K562 (cell line): ENCODE measurements around the gene RRBP1. TPM values are rescaled to one million over a fixed set of nuclear protein-coding genes. Genes with fewer than 3 reads are reported as not detected.

ENCODE experiments used
- BRD4 ChIP-seq: fragments of 200-600 bp; sonication (generic); IDR thresholded peaks from 2 replicates; pipeline ENCODE4 v1.6.1; 2017; ENCODE audit warnings: inconsistent platforms
- COPS2 ChIP-seq: fragments of 450-650 bp; conservative IDR thresholded peaks from 2 replicates; pipeline ENCODE4 v1.6.1; 2016; ENCODE audit warnings: mild to moderate bottlenecking, moderate library complexity
- FOXP1 ChIP-seq: sonication (generic); formaldehyde crosslinking; IDR thresholded peaks from 2 replicates; pipeline ENCODE4 v1.8.0; 2022; ENCODE audit warnings: mild to moderate bottlenecking, missing genetic modification reagents
- HCFC1 ChIP-seq: IDR thresholded peaks from 2 replicates; pipeline ENCODE4 v1.6.1; 2012; ENCODE audit warnings: low read depth, low read length, improper control_type of control experiment
- HNRNPH1 ChIP-seq: fragments of 200-400 bp; formaldehyde crosslinking; optimal IDR thresholded peaks from 2 replicates; pipeline ENCODE3; 2017; ENCODE audit warnings: low read depth, mild to moderate bottlenecking, low read length, moderate library complexity
- KLF1 ChIP-seq: fragments of 450-650 bp; IDR thresholded peaks from 2 replicates; pipeline ENCODE4 v1.6.1; 2016; ENCODE audit warnings: missing genetic modification characterization, missing compliant biosample characterization
- SNIP1 ChIP-seq: fragments of 450-650 bp; IDR thresholded peaks from 2 replicates; pipeline ENCODE4 v1.7.1; 2017; ENCODE audit warnings: low read depth, mild to moderate bottlenecking
- U2AF1 ChIP-seq: fragments of 200-400 bp; formaldehyde crosslinking; optimal IDR thresholded peaks from 2 replicates; pipeline ENCODE3; 2017; ENCODE audit warnings: mild to moderate bottlenecking, low read depth, low read length, moderate library complexity
- ZNF282 ChIP-seq: sonication (generic); formaldehyde crosslinking; IDR thresholded peaks from 2 replicates; pipeline ENCODE4 v1.8.1; 2023; ENCODE audit warnings: missing genetic modification reagents
- polyA plus RNA-seq, 8 experiments: library from polyadenylated mRNA; depleted of rRNA in 4 of 8; stranded (reverse) in 5 of 8; unstranded in 3 of 8; fragments of >200 nt; fragmentation: Nextera tagmentation in 2 of 8; fragmentation: Illumina TruSeq in 1 of 8; extraction: Ambion mirVana in 2 of 8; extraction: Trizol in 1 of 8; gene quantifications; 2 replicates each; pipeline versions ENCODE4 v1.2.1 to v1.2.3, GENCODE V29; 2011 to 2014; ENCODE audit warnings: inconsistent platforms in 1 of 8, missing spikeins in 1 of 8
- total RNA-seq, 7 experiments: library from RNA; depleted of rRNA in 6 of 7; stranded (reverse); fragments of >200 nt in 6 of 7; fragmentation: Illumina TruSeq in 2 of 7; extraction: Trizol in 2 of 7; gene quantifications; 2 replicates each; pipeline versions ENCODE4 v1.2.1 to v1.2.3, GENCODE V29; 2011 to 2021; ENCODE audit warnings: low replicate concordance in 1 of 7
- TF ChIP-seq, protein P1 (sequence below): fragments of 200-600 bp; sonication (generic); IDR thresholded peaks from one replicate; pipeline ENCODE4 v1.6.1; 2012; ENCODE audit warnings: mild to moderate bottlenecking, low read depth, low read length, inconsistent platforms
- TF ChIP-seq, protein P2 (sequence below): fragments of 250-450 bp; sonication (Bioruptor Pico); IDR thresholded peaks from 2 replicates; pipeline ENCODE4 v1.9.0; 2021; ENCODE audit warnings: mild to moderate bottlenecking, inconsistent platforms
- TF ChIP-seq, protein P3 (sequence below): fragments of 450-650 bp; IDR thresholded peaks from 2 replicates; pipeline ENCODE4 v1.6.1; 2017; ENCODE audit warnings: antibody characterized with exemption

RRBP1 gene
- total and polyA plus RNA-seq, 9 of the 15 experiments (the other 6 are each of a cell fraction or from before 2014, with no cell fraction given), result 0.84 to 32.0 (median 17.6) TPM

DNA sequence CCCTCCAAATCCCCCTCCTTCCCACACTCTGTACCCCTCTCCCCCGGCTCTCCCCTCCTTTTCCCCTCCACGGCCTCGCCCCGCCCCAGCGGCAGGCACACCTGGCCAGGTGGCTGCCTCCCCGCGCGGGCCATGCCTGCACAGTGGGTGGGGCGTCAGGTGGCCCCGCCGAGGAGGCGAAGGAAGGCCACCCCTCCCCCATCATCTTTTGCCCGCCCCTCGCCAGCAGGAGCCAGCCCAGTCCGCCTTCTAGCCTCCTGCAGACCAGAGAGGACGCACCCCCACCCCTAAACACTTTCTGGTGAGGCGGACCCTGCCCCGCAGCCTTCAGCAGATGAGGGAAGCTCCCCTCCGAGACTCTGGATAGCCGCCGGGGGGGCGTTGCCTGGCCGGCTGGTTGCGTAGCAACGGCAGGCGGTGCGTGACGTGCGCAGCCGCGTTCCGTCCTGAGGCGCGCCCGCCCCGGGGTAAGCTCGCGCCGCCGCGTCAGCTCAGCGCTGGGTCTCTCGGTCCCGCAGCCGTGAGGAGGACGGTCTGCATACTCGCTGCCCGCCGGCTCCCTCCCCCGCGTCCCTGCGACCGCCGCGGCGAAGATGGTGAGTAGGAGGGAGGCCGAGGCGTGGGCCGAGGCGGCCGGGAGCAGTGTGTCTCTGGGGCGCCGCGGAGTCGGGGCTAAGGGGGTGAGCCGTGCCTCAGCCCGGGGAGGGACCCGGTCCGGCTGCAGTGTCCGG lies 112.3 kb downstream of the RRBP1 start, which contains the start of gene DSTN (continued):
- TF ChIP-seq HCFC1, result no peak
- TF ChIP-seq U2AF1, result no peak
- TF ChIP-seq, protein P1, sequence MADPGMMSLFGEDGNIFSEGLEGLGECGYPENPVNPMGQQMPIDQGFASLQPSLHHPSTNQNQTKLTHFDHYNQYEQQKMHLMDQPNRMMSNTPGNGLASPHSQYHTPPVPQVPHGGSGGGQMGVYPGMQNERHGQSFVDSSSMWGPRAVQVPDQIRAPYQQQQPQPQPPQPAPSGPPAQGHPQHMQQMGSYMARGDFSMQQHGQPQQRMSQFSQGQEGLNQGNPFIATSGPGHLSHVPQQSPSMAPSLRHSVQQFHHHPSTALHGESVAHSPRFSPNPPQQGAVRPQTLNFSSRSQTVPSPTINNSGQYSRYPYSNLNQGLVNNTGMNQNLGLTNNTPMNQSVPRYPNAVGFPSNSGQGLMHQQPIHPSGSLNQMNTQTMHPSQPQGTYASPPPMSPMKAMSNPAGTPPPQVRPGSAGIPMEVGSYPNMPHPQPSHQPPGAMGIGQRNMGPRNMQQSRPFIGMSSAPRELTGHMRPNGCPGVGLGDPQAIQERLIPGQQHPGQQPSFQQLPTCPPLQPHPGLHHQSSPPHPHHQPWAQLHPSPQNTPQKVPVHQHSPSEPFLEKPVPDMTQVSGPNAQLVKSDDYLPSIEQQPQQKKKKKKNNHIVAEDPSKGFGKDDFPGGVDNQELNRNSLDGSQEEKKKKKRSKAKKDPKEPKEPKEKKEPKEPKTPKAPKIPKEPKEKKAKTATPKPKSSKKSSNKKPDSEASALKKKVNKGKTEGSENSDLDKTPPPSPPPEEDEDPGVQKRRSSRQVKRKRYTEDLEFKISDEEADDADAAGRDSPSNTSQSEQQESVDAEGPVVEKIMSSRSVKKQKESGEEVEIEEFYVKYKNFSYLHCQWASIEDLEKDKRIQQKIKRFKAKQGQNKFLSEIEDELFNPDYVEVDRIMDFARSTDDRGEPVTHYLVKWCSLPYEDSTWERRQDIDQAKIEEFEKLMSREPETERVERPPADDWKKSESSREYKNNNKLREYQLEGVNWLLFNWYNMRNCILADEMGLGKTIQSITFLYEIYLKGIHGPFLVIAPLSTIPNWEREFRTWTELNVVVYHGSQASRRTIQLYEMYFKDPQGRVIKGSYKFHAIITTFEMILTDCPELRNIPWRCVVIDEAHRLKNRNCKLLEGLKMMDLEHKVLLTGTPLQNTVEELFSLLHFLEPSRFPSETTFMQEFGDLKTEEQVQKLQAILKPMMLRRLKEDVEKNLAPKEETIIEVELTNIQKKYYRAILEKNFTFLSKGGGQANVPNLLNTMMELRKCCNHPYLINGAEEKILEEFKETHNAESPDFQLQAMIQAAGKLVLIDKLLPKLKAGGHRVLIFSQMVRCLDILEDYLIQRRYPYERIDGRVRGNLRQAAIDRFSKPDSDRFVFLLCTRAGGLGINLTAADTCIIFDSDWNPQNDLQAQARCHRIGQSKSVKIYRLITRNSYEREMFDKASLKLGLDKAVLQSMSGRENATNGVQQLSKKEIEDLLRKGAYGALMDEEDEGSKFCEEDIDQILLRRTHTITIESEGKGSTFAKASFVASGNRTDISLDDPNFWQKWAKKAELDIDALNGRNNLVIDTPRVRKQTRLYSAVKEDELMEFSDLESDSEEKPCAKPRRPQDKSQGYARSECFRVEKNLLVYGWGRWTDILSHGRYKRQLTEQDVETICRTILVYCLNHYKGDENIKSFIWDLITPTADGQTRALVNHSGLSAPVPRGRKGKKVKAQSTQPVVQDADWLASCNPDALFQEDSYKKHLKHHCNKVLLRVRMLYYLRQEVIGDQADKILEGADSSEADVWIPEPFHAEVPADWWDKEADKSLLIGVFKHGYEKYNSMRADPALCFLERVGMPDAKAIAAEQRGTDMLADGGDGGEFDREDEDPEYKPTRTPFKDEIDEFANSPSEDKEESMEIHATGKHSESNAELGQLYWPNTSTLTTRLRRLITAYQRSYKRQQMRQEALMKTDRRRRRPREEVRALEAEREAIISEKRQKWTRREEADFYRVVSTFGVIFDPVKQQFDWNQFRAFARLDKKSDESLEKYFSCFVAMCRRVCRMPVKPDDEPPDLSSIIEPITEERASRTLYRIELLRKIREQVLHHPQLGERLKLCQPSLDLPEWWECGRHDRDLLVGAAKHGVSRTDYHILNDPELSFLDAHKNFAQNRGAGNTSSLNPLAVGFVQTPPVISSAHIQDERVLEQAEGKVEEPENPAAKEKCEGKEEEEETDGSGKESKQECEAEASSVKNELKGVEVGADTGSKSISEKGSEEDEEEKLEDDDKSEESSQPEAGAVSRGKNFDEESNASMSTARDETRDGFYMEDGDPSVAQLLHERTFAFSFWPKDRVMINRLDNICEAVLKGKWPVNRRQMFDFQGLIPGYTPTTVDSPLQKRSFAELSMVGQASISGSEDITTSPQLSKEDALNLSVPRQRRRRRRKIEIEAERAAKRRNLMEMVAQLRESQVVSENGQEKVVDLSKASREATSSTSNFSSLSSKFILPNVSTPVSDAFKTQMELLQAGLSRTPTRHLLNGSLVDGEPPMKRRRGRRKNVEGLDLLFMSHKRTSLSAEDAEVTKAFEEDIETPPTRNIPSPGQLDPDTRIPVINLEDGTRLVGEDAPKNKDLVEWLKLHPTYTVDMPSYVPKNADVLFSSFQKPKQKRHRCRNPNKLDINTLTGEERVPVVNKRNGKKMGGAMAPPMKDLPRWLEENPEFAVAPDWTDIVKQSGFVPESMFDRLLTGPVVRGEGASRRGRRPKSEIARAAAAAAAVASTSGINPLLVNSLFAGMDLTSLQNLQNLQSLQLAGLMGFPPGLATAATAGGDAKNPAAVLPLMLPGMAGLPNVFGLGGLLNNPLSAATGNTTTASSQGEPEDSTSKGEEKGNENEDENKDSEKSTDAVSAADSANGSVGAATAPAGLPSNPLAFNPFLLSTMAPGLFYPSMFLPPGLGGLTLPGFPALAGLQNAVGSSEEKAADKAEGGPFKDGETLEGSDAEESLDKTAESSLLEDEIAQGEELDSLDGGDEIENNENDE, result no peak
- no peak for TF ChIP-seq FOXP1 (CRISPR knock-in tag)
- TF ChIP-seq HNRNPH1, result no peak
- TF ChIP-seq COPS2, result no peak
- TF ChIP-seq, protein P2, sequence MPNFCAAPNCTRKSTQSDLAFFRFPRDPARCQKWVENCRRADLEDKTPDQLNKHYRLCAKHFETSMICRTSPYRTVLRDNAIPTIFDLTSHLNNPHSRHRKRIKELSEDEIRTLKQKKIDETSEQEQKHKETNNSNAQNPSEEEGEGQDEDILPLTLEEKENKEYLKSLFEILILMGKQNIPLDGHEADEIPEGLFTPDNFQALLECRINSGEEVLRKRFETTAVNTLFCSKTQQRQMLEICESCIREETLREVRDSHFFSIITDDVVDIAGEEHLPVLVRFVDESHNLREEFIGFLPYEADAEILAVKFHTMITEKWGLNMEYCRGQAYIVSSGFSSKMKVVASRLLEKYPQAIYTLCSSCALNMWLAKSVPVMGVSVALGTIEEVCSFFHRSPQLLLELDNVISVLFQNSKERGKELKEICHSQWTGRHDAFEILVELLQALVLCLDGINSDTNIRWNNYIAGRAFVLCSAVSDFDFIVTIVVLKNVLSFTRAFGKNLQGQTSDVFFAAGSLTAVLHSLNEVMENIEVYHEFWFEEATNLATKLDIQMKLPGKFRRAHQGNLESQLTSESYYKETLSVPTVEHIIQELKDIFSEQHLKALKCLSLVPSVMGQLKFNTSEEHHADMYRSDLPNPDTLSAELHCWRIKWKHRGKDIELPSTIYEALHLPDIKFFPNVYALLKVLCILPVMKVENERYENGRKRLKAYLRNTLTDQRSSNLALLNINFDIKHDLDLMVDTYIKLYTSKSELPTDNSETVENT, result no peak
- TF ChIP-seq ZNF282 (CRISPR knock-in tag), result no peak
- no peak for TF ChIP-seq KLF1 (tag)
- TF ChIP-seq BRD4, result no peak
- TF ChIP-seq, protein P3, sequence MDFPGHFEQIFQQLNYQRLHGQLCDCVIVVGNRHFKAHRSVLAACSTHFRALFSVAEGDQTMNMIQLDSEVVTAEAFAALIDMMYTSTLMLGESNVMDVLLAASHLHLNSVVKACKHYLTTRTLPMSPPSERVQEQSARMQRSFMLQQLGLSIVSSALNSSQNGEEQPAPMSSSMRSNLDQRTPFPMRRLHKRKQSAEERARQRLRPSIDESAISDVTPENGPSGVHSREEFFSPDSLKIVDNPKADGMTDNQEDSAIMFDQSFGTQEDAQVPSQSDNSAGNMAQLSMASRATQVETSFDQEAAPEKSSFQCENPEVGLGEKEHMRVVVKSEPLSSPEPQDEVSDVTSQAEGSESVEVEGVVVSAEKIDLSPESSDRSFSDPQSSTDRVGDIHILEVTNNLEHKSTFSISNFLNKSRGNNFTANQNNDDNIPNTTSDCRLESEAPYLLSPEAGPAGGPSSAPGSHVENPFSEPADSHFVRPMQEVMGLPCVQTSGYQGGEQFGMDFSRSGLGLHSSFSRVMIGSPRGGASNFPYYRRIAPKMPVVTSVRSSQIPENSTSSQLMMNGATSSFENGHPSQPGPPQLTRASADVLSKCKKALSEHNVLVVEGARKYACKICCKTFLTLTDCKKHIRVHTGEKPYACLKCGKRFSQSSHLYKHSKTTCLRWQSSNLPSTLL, result no peak
- no peak for TF ChIP-seq SNIP1
